Effector memory CD4-positive, alpha-beta T cell (primary cell): ENCODE results near the gene MED8.
"Not testable (repeated sequence)": the region's sequence is repeated elsewhere in the genome, so short reads cannot be mapped to it uniquely, and the experiment has no call there.

ENCODE experiments used
- DNase-seq, 3 donors: peaks; one replicate each; pipeline ENCODE4 v3.0.0-alpha.2; 2020
- H3K27ac ChIP-seq: 2 replicates; pipeline ENCODE4 v1.7.0; 2013; ENCODE audit warnings: mild to moderate bottlenecking, low read length, moderate library complexity; ENCODE audit not compliant: insufficient read depth, poor library complexity, severe bottlenecking
- H3K27me3 ChIP-seq: replicated peaks from 2 replicates; pipeline ENCODE4 v1.7.0; 2013; ENCODE audit warnings: mild to moderate bottlenecking, low read length; ENCODE audit not compliant: insufficient read depth, control insufficient read depth, poor library complexity, severe bottlenecking
- H3K36me3 ChIP-seq: 2 replicates; pipeline ENCODE4 v1.7.0; 2013; ENCODE audit warnings: mild to moderate bottlenecking, low read length, moderate library complexity; ENCODE audit not compliant: control insufficient read depth, insufficient read depth
- H3K4me1 ChIP-seq: 2 replicates; pipeline ENCODE4 v1.7.0; 2013; ENCODE audit warnings: low read length, mild to moderate bottlenecking; ENCODE audit not compliant: control insufficient read depth, insufficient read depth, poor library complexity, severe bottlenecking
- H3K4me3 ChIP-seq: 2 replicates; pipeline ENCODE4 v1.7.0; 2013; ENCODE audit warnings: low read length, low read depth, mild to moderate bottlenecking; ENCODE audit not compliant: insufficient read depth, poor library complexity, severe bottlenecking
- H3K9me3 ChIP-seq: 2 replicates; pipeline ENCODE4 v1.7.0; 2013; ENCODE audit warnings: mild to moderate bottlenecking, low read length, moderate library complexity; ENCODE audit not compliant: control insufficient read depth

Gene MED8

GRCh38 chr1:43405219-43405875 lies 15.7 kb upstream of the MED8 start:
- no peak overlapping the region for H3K4me3 ChIP-seq
- H3K27me3 ChIP-seq = no peaks in the 10 kb centered on the region
- no peaks in the 10 kb centered on the region for H3K4me1 ChIP-seq
- peaks cover 51% of the 10 kb centered on the region for H3K36me3 ChIP-seq
- H3K27ac ChIP-seq = no peak overlapping the region
- no peaks in the 10 kb centered on the region for H3K9me3 ChIP-seq
- no peak for DNase-seq

GRCh38 chr1:43404353-43404752 lies 14.8 kb upstream of the MED8 start:
- H3K27ac ChIP-seq = no peak overlapping the region
- peaks cover 46% of the 10 kb centered on the region for H3K36me3 ChIP-seq
- no peak overlapping the region for H3K4me3 ChIP-seq

DNA sequence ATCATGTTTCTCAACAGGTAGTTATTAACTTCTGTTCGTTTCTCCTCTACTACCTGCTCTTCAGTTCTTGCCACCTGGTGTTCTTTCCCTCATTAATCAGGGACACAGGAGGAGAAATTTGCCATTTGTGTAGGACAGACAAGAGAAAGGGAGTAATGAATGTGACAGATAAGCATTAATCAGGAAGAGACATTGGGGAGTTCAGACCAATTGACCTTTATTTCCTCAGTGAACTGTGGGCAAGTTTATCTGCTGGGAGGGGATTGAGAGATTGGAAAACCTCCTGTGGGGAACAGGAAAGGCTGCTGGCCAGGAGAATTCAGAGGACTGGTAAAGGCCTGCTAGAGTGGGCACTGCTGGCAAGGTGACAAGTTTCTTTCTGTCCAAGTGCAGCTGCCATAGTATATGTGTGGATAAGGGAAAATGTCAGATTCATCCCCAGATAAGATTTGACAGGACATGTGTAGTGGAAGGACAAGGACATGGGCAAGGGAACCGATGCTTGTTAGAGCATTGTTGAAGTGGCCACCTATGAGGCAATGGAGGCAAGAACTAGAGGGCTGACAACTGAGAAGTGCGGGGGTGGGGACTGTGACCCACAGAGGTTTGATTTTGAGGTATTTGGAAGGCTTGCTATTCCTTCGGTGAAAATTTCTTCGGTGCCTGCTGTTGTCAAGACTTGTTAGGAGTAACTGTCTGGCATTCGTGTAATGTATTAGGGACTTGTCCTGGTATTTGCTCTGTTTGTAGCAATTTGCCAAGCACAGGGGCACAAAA lies 12.7 kb upstream of the MED8 start:
- H3K9me3 ChIP-seq = no peaks in the 10 kb centered on the region
- no peak for DNase-seq
- H3K4me1 ChIP-seq = no peaks in the 10 kb centered on the region
- no peak overlapping the region for H3K27ac ChIP-seq
- H3K27me3 ChIP-seq = no peaks in the 10 kb centered on the region
- no peak overlapping the region for H3K4me3 ChIP-seq
- peaks cover 33% of the 10 kb centered on the region for H3K36me3 ChIP-seq

More at GRCh38 chr1:43404353-43404752, 14.8 kb upstream of the MED8 start:
- no peaks in the 10 kb centered on the region for H3K4me1 ChIP-seq
- H3K9me3 ChIP-seq = no peaks in the 10 kb centered on the region
- no peaks in the 10 kb centered on the region for H3K27me3 ChIP-seq
- no peak for DNase-seq

DNA sequence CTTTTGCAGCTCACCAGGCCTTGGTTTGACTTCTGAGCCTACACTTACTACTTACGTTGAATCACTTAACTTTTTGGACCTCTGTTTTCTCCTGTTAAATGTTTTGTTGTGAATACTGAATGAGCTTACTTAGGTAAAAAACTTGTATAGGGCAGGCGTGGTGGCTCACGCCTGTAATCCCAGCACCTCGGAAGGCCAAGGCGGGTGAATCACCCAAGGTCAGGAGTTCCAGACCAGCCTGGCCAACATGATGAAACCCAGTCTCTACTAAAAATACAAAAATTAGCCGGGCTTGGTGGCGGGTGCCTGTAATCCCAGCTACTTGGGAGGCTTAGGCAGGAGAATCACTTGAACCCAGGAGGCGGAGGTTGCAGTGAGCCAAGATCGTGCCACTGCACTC lies 10.8 kb upstream of the MED8 start:
- not testable (repeated sequence) for DNase-seq

DNA sequence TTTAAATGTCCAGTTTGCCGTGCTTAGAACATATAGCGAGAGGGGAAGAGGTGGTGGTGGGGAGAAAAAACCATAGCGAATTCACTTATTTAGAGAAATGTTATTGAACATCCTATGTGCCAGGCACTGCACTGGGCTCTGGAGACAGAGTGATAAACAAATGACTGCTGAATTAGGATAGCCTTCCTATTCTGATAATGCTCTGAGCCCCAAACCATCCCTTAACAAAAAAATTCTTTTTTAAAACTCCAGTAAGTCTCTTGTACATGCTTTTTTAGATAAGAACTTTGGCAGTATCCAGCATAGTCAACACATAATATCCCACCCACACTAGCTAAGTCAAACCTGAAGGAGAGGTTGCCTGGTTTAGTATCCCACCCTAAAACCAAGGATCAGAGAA lies 8.6 kb upstream of the MED8 start:
- no peak overlapping the region for H3K27ac ChIP-seq
- H3K27me3 ChIP-seq = no peaks in the 10 kb centered on the region
- no peaks in the 10 kb centered on the region for H3K4me1 ChIP-seq
- no peak overlapping the region for H3K4me3 ChIP-seq
- H3K9me3 ChIP-seq = no peaks in the 10 kb centered on the region
- no peak for DNase-seq
- H3K36me3 ChIP-seq = peaks cover 18% of the 10 kb centered on the region

More for the DNA sequence above, 10.8 kb upstream of the MED8 start:
- H3K4me1 ChIP-seq, H3K4me3 ChIP-seq, H3K9me3 ChIP-seq, H3K27ac ChIP-seq, H3K27me3 ChIP-seq: not testable (repeated sequence)
- H3K36me3 ChIP-seq = peaks cover 34% of the 10 kb centered on the region

GRCh38 chr1:43396059-43396458 lies 6.5 kb upstream of the MED8 start:
- Histone ChIP-seq H3K36me3 (peaks cover 13% of the 10 kb centered on the region), H3K4me1 (no peaks in the 10 kb centered on the region), H3K9me3 (no peaks in the 10 kb centered on the region), H3K27me3 (no peaks in the 10 kb centered on the region), H3K27ac (no peak overlapping the region), H3K4me3 (no peak overlapping the region)
- DNase-seq = no peak

DNA sequence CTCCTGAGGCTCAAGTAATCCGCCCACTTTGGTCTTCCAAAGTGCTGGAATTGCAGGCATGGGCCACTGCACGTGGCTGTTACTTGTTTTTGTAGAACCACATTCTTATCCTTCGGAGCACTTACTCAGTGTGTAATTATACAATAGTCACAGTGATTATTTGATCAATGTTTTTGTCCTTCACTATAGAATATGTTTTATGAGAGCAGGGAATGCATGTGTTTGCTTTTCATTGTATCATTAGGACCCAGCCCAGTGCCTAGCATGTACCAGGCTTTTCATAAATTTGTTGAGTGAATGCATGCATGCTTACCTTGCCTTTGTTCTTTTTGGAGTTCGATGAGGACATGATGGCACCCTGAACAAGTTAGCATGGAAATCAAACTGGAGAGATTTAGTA lies 5.9 kb upstream of the MED8 start:
- Histone ChIP-seq H3K9me3 (no peaks in the 10 kb centered on the region), H3K4me1 (peaks cover 3% of the 10 kb centered on the region), H3K27ac (no peak overlapping the region)

GRCh38 chr1:43392702-43393101 lies 3.1 kb upstream of the MED8 start:
- DNase-seq = no peak
- H3K9me3 ChIP-seq = no peaks in the 10 kb centered on the region
- peaks cover 16% of the 10 kb centered on the region for H3K4me1 ChIP-seq
- H3K4me3 ChIP-seq = no peak overlapping the region
- H3K27me3 ChIP-seq = no peaks in the 10 kb centered on the region
- peaks cover 13% of the 10 kb centered on the region for H3K36me3 ChIP-seq
- H3K27ac ChIP-seq = no peak overlapping the region

More for the DNA sequence above, 5.9 kb upstream of the MED8 start:
- H3K36me3 ChIP-seq = peaks cover 13% of the 10 kb centered on the region
- no peak for DNase-seq
- H3K4me3 ChIP-seq = no peak overlapping the region
- H3K27me3 ChIP-seq = no peaks in the 10 kb centered on the region

DNA sequence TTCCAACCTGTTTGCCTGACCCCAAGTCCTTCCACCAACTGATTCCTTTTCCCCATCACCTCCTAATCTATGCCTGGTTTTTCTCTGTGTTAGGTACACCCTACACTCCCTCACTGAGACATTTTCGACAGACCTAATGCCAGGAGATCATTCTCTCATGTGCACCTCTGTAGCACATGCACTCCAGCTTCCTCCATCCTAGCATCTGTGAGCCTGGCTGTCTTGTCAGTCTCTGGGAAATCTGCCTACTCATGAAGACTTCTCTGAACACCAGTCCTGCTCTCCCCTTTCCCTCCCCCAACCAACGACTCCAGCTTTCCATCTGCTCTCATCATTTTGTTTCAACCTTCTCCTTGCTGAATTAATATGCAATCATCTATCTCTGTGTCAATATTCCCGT lies 987 bp downstream of the MED8 start:
- Histone ChIP-seq H3K27me3 (no peaks in the 10 kb centered on the region), H3K9me3 (no peaks in the 10 kb centered on the region), H3K36me3 (peaks cover 39% of the 10 kb centered on the region), H3K4me3 (peak overlapping the region; percentile 93), H3K4me1 (peaks cover 16% of the 10 kb centered on the region), H3K27ac (peak overlapping the region; percentile 77)
- DNase-seq = no peak

DNA sequence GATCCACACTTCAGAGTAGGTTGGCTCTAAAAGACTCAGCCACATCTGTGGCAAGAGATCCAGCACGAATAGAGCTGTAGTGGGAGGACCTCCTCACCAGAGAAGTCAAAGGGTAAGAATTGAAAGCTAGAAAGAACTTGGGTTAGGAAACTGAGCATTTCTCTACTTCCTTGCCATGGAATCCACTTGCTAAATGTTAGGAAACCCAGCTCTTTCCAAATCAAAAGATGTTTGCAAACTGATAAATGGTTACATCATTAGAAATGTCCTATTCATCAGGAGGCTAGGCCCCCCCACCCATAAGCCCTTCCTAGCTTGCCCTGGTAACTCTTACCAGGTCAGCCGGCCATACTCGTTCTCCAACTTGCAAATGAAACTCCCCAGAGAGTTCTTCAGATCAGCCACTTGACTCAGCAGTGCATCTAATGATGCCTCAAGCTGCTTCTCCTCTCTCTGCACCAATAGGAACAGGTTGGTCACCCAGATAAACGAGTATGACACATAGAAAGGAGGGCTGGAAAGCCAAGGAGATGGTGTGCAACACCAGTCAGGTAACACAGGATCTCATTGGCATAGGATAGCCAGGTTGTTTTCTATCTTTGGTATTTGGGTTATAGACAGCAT lies 1.5 kb downstream of the MED8 start:
- H3K27me3 ChIP-seq = no peaks in the 10 kb centered on the region
- no peaks in the 10 kb centered on the region for H3K9me3 ChIP-seq
- H3K4me3 ChIP-seq = no peak overlapping the region
- peaks cover 16% of the 10 kb centered on the region for H3K4me1 ChIP-seq
- no peak for DNase-seq
- no peak overlapping the region for H3K27ac ChIP-seq
- H3K36me3 ChIP-seq = peaks cover 45% of the 10 kb centered on the region
